ENCODE results near the gene NOLC1. TPM values are rescaled to one million over a fixed set of nuclear protein-coding genes. Genes with fewer than 3 reads are reported as not detected.
A peak's percentile ranks its signal among the peaks of the same experiment; 100 is the strongest.

The NOLC1 gene
- total and polyA plus RNA-seq, 2 of the 13 experiments (the other 11 are each of a cell fraction or from before 2014, with no cell fraction given) = 50.6 to 81.0 TPM

- TF ChIP-seq AFF4 (CRISPR knock-in tag; IDR thresholded peaks at IDR 0.05) (no peak), BATF2 (CRISPR knock-in tag; IDR thresholded peaks at IDR 0.05) (peak; percentile 73; the same call in 1 of the 2 replicates), ZNF674 (CRISPR knock-in tag; IDR thresholded peaks at IDR 0.05; ENCODE audit: low read depth) (no peak), ZNF17 (CRISPR knock-in tag; IDR thresholded peaks at IDR 0.05) (no peak), KAT8 (CRISPR knock-in tag; IDR thresholded peaks at IDR 0.05) (peak; percentile 97), RCOR2 (CRISPR knock-in tag; IDR thresholded peaks at IDR 0.05) (no peak), ATF4 (CRISPR knock-in tag; IDR thresholded peaks at IDR 0.05) (peak in 1 of 2 experiments; percentile 89; a peak in 2 of 4 replicates), POLR2G (IDR thresholded peaks at IDR 0.05; ENCODE audit: low read depth, low read length) (peak; percentile 93), ZNF121 (CRISPR knock-in tag; IDR thresholded peaks at IDR 0.05) (no peak), ZNF282 (IDR thresholded peaks at IDR 0.05; ENCODE audit: partially characterized antibody) (no peak), POGK (CRISPR knock-in tag; conservative IDR thresholded peaks at IDR 0.05) (peak; percentile 84), PLRG1 (conservative IDR thresholded peaks at IDR 0.05) (no peak), MBD4 (IDR thresholded peaks at IDR 0.05; ENCODE audit: borderline replicate concordance, low read length) (no peak), ZNF605 (CRISPR knock-in tag; IDR thresholded peaks at IDR 0.05) (peak; percentile 95), ZNF564 (CRISPR knock-in tag; IDR thresholded peaks at IDR 0.05) (no peak), ZNF296 (CRISPR knock-in tag; conservative IDR thresholded peaks at IDR 0.05) (no peak), RBM39 (IDR thresholded peaks at IDR 0.05; ENCODE audit: low read depth, low read length, poor library complexity, severe bottlenecking) (no peak), ARNT (IDR thresholded peaks at IDR 0.05) (no peak), ZNF772 (CRISPR knock-in tag; IDR thresholded peaks at IDR 0.05) (peak; percentile 77), HMG20A (CRISPR knock-in tag; IDR thresholded peaks at IDR 0.05; ENCODE audit: borderline replicate concordance) (no peak), SOX6 (IDR thresholded peaks at IDR 0.05) (no peak), SOX6 (CRISPR knock-in tag; IDR thresholded peaks at IDR 0.05) (peak; percentile 65), SMAD3 (CRISPR knock-in tag; IDR thresholded peaks at IDR 0.05) (peak; percentile 34; the same call in 1 of the 2 replicates)
These were observed at the start of gene NOLC1 (continued) for GRCh38 chr10:102151774-102152544.

Data from HepG2 (cell line).